GM18507 (cell line): ENCODE results near the gene FGF19.

ENCODE experiments used
- DNase-seq: peaks from one replicate; pipeline ENCODE4 v3.0.0; 2011; ENCODE audit warnings: low read depth; ENCODE audit not compliant: insufficient read length; ENCODE audit errors: extremely low spot score
- FAIRE-seq: peaks from 2 replicates; lab custom pipeline; 2011; peaks lifted over from hg19 to GRCh38; lab: Jason Lieb, UNC

The FGF19 gene

DNA sequence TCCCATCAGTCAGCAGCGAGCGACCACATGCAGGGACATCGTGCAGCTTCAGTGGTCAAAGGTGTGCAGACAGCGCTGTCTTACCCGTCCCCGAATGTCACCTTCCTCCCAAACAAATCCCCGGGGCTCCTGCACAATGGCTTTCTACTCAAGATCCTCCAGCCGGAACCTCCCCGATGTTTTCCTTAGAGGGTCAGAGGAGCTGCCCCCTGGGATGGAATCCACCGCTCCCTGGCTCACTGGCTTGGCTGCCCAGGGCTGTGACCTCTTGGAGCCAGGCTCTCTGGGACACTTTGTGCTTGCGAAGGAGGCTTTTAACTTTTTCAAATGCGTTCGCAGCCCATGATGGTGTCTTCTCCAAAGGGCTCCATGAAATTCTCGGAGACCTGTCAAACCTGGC, 17.3 kb upstream of the FGF19 start:
- DNase-seq (no peak), FAIRE-seq (no peak)

DNA sequence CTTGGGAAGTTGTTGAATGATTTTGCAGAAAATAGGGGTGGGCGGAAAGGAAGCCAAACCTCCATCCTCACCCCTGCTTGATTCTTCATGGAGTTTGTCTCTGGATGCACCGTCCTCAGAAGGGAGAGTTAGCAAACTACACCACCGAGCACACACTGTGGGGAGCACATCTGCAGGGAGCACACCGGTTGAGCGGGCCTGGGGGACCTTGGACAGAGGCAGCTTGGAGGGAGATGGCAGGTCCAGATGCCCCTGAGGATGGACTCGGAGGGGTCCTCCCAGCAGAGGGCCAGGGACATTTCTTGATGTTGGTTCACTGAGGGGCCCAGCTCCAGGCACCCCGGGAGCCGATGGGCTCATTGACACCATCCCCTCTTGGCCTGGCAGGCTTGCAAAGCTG, 15.1 kb upstream of the FGF19 start:
- no peak for FAIRE-seq
- no peak for DNase-seq

DNA sequence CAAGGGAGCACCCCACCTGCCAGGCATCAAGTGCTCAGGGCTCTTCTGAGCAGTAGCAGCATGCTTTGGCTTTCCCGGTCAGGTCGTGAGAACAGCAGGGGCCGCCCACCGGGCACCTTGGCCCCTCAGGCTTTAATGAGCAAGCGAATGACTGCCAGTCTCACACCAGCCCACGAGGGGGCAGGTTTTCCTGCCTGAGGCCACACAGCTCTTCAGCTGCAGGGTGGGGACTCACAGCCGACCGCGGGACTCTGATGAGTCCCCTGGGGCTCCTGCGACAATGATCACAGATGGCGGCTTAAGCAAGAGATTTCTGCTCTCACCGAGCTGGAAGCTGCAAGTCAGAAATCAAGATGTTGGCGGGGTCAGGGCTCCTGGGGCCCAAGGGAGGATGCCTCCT, 14.3 kb upstream of the FGF19 start:
- FAIRE-seq (no peak), DNase-seq (peak; percentile 54)

DNA sequence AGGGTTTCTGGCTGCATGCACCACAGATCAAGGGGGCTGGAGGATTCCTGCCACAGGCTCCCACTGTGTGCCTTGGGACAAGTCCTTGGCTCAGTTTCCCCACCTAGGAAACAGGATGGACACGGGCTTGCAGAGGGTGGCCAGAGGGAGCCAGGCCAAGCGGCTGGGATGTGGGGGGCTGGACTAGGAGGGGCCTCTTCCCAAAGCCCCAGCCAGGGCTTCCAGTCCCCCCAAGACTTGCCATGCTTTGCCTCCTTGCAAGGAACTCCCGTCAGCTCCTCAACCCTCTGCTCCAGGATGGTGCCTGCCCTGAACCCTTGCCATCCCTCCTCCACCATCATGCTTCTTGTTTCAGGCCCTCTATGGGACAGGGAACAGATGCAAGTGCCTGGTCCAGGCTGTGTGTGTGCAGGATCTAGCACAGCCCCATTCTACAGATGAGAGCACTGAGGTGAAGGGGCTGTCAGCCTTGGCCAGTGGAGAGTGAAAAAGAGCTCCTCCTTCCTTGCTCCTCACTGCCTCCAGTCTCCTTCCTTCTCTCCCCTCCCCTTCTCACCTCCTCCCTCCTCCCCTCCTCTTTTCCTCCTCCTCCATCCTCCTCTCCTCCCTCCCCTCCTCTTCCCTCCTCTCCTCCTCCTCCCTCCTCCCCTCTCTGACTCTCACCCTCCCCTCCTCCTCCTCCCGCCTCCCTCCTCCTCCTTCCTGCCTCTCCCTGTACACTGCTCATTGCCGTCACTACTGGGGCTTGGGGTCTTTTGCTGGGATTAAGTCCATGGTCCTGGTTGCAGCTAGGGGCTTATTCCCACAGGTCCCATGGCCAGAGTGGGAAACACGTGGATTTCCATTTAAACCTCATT, 13.3 kb upstream of the FGF19 start:
- FAIRE-seq, result no peak

DNA sequence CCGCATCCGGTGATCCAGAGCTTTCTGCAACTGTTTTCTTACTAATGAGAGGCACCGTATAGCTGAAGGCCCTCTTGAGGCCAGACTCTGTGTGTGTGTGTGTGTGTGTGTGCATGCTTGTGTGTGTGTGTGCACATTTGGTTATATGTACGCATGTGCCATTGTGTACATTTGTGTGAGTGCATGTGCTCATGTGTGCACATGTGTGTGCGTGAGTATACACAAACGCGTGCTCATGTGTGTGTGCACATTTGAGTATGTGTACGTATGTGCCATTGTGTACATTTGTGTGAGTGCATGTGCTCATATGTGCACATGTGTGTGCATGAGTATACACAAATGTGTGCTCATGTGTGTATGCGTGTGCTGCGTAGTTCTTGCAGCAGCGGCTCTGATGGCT, 12.3 kb upstream of the FGF19 start:
- no peak for DNase-seq
- no peak for FAIRE-seq

More for the DNA sequence above, 13.3 kb upstream of the FGF19 start:
- no peak for DNase-seq

DNA sequence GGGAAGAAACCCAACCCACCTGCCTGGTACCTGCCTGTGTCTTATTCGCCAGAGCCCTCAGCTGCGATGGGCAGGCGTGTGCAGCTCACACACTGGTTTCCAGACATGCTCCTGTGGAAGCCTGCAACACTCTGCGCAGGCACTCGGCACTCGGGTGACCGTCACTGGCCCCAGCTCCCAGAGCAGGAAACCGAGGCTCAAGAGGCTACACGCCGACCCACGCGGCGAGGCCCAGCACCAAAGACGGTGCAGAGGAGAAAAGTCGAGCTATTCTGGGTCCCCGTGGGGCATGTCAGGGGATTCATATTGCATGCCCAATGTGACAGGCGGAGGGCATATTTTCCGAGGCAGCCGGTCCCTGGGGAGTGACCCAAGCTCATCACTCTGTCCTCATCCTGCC, 11.6 kb upstream of the FGF19 start:
- DNase-seq, result no peak
- no peak for FAIRE-seq

DNA sequence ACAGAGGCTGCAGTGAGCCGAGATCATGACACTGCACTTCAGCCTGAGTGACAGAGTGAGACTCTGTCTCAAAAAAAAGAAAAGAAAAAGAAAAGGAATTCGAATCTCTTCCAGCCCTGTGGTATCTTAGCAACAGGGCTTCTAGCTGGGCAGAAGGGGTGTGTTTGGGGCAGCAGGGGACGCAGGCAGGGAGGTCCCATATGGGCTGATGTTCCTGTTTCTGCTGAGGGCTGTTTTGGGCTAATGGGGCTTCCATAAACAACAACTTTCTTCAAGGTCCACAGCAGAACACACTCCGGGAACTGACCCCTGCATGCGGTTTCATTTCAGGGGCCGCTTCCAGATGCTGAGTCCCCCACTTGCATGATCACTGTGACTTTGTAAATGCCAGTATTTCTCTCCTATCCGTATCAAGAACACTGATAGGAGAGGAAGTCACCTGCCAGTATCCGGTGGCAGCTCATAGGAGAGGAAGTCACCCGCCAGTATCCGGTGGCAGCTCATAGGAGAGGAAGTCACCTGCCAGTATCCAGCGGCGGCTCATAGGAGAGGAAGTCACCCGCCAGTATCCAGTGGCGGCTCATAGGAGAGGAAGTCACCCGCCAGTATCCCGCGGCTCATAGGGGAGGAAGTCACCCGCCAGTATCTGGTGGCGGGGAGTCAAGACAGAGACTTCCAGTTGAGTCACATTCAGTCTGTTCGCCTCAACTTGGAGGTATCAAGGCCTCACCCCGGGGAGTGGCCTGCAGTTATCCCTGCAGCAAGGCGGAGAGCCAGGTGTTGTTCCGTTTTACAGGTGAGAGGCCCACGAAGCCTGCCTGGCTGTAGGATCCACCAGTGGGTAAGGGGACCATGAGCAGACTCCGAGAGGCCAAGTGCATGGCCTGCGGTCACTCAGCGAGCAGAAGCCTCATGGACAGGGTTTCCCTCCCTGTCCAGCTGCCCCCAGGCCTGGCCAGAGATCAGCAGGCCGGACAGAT, 8.3 kb upstream of the FGF19 start:
- no peak for FAIRE-seq
- no peak for DNase-seq

DNA sequence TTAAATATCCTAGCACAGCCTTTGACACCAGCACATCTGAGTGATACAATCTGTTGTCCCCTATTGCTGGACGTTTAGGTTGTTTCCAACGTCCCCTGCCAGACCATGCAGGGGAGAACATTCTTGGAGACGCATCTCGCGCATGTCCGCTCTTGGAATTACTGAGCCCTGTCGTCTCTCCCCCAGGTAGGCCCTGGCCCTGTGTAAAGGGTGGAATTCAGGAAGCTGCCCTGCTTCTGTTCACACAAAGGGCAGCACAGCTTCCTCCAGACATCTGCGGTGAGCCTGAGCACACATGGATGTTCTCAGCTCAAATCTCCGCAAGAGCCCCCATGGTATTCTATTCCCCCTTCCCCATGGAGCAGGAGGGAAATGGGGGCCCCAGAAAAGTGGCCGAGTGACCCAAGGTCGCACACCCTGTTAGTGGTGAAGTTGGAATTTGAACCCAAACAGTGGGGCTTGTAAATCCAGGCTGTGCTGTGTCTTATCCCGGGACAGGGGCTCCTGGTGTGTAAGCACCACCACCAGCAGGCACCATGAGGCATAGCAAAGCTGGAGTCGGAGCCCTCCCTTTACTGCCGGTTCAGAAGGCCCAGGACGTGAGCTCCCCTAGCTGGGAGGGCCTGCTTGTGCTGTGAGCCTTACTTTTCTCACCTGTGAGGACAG, 5.0 kb upstream of the FGF19 start:
- FAIRE-seq, result no peak
- DNase-seq, result no peak

DNA sequence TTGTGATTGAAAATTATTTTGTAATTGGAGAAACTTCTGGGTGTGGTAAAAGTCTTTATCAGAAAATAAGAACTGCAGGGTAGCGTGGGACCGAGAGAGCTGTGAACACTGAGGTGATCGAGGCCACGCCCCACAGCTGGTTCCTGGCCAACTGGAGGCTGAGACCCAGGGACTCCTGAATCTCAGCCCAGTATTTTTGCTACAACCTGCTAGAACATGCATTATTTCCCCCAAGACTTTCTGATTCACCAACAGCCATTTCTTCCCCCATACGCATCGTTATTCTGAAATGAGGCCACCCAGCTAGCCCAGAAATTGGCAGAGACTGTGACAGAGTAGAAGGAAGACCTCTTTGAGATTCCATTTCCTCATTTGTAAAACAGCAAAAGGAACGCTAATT, 3.4 kb upstream of the FGF19 start:
- FAIRE-seq (no peak), DNase-seq (no peak)

DNA sequence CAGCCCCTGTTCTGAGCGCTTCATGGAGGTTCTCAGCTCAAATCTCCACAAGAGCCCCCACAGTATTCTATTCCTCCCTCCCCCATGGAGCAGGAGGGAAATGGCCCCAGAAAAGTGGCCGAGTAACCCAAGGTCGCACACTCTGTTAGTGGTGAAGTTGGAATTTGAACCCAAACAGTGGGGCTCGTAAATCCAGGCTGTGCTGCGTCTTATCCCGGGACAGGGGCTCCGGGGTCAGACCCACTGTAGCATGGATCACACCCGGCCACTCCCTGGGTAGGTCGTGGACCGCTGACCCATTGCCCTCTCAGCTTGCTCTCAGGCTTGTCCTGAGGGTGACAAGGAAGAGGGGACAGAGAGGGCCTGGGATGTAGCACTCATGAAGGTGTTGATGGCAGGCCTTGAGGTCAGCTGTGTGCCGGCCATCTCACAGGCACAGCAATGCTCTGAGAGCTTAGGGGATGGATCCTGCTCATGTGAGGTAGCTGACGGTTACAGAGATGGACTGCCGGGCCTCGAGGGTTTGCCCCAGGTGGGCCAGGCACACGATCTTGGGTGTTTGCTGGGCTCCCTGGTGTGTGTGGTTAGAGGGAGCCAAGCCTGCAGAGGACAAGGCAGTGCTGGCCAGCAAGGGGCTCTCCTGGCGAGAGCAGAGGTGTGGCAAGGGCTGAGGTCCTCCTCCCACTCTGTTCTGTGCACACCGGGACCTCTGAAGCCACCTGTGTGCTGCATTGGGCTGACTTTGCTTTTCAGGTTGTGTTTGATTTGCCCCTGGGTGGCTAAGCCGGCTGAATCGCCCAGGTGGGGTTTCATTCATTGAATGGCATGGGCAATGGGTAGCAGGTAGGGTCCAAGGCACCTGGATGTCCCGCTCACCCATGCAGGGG, 2.3 kb upstream of the FGF19 start:
- no peak for FAIRE-seq
- no peak for DNase-seq

DNA sequence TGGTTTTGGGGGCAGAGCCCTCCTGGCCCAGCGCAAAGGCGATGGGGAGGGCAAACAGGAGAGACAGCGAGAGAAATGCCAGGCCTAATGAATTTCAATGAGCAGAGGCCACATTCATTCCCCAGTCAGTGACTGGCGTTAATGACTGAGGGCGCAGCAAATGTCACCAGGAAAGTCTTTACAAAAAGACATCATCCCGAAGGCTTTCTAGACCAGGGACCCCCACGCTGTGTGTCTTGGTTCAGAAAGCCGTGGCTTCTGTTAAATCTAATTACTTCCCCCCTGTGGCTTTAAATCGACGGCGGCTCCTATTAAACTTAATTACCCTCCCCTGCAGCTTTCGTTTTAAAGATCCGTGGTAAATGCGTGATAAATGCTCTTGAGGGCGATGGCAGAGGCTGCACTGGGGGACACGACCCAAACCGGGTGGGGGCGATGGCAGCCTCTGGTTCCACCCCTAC, 1.6 kb upstream of the FGF19 start:
- FAIRE-seq (no peak), DNase-seq (no peak)

DNA sequence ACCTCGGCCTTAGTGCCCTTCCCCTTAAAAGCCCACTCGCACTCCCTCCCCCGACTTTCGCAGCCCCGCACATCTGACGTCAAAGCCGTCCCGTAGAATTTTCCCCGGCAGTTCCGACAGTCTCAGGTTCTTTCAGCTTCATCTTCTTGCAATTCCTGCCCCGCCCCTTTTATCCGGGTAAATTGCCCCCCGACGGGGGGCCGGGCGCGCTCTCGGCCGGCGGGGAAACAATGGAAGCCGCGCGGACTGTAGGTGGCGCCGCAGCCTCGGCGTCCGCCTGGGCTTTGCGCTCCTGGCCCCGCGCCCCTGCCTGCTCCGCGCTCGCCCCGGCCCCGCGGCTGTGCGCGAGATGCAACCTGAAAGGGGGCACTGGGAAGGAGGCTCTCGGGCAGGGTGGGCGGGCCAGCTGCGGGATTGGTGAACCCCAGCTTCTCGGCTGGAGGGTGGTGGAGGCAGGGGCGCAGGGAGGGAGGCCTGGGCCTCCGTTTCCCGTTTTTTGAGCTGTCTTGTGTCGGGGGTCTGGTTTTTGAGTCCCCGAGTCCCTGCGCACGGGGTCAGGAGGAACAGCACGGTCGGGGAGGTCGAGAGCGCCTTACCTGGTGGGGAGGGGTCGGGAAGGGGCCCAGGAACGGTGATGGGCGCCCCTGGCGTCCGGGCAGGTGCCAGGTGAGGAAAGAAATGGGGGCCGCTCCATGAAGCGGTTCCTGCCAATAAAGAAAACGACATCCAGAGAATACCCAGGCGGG, 859 bp upstream of the FGF19 start:
- DNase-seq (no peak), FAIRE-seq (no peak)

DNA sequence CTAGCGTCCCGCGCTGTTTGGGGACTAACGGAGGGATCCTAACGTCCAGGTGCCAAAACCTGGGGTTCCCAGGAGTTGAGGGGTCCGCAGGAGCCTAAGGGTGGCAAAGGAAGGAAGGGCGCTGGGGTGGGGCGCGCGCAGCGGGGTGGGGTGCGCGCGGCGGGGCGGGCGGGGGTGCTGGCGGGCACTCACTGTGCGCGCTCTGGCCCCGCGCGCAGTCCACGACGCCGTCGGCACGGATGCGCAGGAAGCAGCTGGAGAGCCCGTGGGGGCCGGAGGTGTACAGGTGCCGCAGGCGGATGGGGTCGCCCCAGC, 412 bp downstream of the FGF19 start:
- no peak for FAIRE-seq
- DNase-seq, result no peak

DNA sequence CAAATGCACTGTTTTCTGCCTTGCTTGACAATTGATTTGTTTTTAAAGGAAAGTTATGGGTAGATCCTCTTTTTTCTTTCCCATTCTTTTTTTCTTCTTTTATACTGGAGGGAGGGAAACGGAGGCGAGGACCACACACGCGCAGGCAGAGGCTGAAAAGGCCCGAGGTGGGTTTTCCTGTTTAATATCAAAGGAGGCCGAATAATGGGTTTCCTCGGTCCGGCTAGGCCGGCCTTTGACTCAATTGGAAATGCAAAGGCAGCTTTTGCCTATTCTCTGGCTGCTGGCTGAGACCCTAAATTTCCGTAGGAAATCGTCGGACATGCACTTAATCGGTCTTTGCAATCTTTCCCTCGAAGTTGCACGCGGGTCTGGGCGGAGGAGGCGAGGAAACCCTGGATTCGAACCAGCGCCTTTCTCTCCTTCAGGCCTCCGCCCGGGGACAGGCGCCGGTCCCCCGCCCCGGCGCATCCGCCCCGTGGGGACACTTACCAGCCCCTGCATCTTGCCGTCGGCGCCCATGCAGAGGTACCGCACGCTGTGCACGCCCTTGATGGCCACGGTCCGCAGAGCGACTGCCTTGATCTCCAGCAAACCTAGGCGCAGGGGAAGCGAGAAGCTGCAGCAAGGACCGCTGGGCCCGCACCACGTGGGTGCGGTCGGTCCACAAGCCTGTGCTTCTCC, 911 bp downstream of the FGF19 start:
- DNase-seq (no peak), FAIRE-seq (no peak)

DNA sequence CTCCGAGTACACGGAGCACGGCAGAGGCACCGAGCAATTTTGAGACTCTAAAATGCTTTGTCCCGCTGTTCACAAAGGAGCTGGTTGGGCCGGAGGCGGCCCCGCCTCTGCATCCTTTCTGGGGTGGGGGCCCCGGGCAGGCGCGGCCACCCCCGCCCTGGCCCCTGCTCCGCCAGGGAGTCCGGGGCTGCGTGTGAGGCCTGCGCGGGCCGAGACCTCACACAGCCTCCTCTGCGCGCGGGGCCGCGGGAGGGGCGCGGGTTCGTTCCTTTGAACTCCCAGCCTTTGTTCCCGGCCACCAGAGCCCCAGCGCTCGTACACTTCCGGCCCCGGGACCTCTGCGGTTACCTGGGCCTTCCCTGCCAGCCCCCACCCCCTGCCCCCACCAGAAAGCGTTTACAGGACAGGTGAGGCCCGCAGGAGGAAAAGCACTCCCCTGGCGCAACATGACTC, 1.6 kb downstream of the FGF19 start:
- FAIRE-seq, result no peak
- no peak for DNase-seq

DNA sequence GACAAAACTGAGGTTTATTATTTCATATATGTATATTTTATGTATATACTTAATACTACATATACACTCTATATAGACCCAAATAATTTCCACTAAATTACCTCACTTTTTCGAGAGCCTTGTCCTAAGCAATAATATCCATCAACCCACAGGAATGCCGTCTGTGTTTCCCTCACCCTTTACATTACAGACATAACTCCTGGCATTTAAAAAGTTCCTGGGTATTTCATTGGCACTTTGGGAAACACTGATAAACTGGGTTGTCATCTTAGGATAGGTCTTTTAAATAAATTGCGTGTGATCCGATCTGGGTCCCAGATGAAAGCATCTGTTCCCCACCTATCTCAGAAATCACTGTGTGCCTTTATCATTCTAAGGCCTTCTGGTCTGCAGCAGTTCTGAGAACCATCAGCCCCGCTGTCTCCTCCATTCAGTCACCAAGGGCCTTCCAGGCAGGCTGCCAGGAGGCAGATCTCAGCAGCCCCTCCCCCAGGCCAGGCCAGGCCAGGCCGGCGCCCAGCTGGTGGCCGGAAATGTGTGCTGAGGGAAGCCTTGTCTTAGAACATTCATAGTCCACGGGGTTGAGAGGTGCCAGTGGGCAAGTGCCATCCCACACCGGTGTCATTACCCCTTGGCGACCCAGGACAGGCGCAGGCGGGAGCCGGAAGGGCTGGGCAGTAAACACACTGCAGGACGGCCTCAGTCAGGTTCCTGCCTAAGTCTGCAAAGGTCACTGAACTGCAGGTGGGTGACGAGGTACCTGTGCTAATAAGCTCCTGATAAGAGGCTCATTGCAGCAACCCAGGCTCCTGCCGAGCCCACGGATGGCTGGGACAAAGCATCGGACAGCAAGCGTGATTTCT, 3.3 kb downstream of the FGF19 start:
- DNase-seq, result no peak
- FAIRE-seq, result no peak

DNA sequence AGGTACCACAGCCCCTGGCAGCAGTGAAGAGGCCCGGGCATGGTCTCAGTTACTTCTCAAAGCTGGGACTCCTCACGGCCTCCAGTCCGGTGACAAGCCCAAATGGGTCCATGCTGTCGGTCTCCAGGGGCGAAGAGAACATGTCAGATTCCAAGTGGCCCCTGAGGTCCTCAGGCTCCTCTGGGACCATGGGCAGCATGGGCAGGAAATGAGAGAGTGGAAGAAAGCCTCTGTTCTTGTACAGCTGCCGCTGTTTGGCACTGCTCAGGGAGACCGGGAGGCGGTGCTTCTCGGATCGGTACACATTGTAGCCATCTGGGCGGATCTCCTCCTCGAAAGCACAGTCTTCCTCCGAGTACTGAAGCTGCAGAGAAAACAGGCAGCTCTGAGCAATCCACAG, 4.6 kb downstream of the FGF19 start:
- no peak for DNase-seq
- no peak for FAIRE-seq
